Upper lobe of left lung (tissue), 6 donors: ENCODE data around the gene NIN. TPM values are rescaled to one million over a fixed set of nuclear protein-coding genes. Genes with fewer than 3 reads are reported as not detected.

Source experiments
- ATAC-seq, 2 donors: fragments of 200-7000 bp; cut with Tn5 transposase; one replicate each; pipeline ENCODE4 v1.9.1; 2022; ENCODE audit warnings: mild to moderate bottlenecking in 2 of 2, moderate library complexity in 2 of 2; ENCODE audit not compliant: low FRiP score in 2 of 2
- DNase-seq, 2 donors: peaks; one replicate each; pipeline ENCODE4 v3.0.0-alpha.2; 2019 to 2020
- H3K27ac ChIP-seq, 4 donors: fragments of 200-600 bp; sonication (generic); one replicate each; pipeline ENCODE4 v1.5.1; 2016 to 2019
- H3K27me3 ChIP-seq, 4 donors: fragments of 200-600 bp; sonication (generic); one replicate each; pipeline ENCODE4 v1.5.1; 2017 to 2019
- H3K36me3 ChIP-seq, 4 donors: fragments of 200-600 bp; sonication (generic); one replicate each; pipeline ENCODE4 v1.5.1; 2016 to 2019
- H3K4me1 ChIP-seq, 4 donors: fragments of 200-600 bp; sonication (generic); one replicate each; pipeline ENCODE4 v1.5.1; 2018 to 2019
- H3K4me3 ChIP-seq, 4 donors: fragments of 200-600 bp; sonication (generic); one replicate each; pipeline ENCODE4 v1.5.1; 2017 to 2019; ENCODE audit warnings: mild to moderate bottlenecking in 2 of 4, moderate library complexity in 1 of 4
- H3K9me3 ChIP-seq, 4 donors: fragments of 200-600 bp; sonication (generic); one replicate each; pipeline ENCODE4 v1.5.1; 2018 to 2019
- EP300 ChIP-seq, 4 donors: sonication (generic); formaldehyde crosslinking; IDR thresholded peaks; one replicate each; pipeline ENCODE4 v1.5.1; 2017; ENCODE audit warnings: antibody characterized with exemption in 4 of 4, control low read depth in 2 of 4
- POLR2A ChIP-seq, 4 donors: fragments of 450-650 bp; IDR thresholded peaks; one replicate each; pipeline ENCODE4 v1.5.1; 2016 to 2017; ENCODE audit warnings: antibody characterized with exemption in 4 of 4, mild to moderate bottlenecking in 2 of 4
- POLR2AphosphoS5 ChIP-seq, 2 donors: sonication (generic); formaldehyde crosslinking; IDR thresholded peaks; one replicate each; pipeline ENCODE4 v1.5.1; 2017; ENCODE audit warnings: antibody characterized with exemption in 2 of 2
- WGBS, 2 donors: methylation state at CpG; one replicate each; pipeline ENCODE4 v1.1.5; 2017 to 2018; 5-methylcytosine and 5-hydroxymethylcytosine counted together
- total RNA-seq, 6 donors: library from RNA; depleted of rRNA in 4 of 6; stranded (reverse); fragments of >200 nt in 4 of 6; gene quantifications; one replicate each; pipeline versions ENCODE4 v1.1.0 to v1.2.1, GENCODE V29; 2016 to 2021
- TF ChIP-seq, protein P1 (sequence below), 6 experiments: fragments of 450-650 bp in 4 of 6; fragments of 200-600 bp in 2 of 6; sonication (generic) in 2 of 6; IDR thresholded peaks; one replicate each; pipeline ENCODE4 v1.5.1; 2016 to 2019; ENCODE audit warnings: antibody characterized with exemption in 6 of 6
- donor health status: DM: no; HTN: no; CAD: no; lungs with moderate emphysema.
- donor health status: DM: no; HTN: yes; CAD: no; lungs with severe emphysema.

NIN gene
- total RNA-seq, 6 donors from 2014 or later: 24.8 to 50.3 (median 42.2) TPM

GRCh38 chr14:50795909-50796308 is 35.1 kb downstream of the NIN start:
- peaks cover 0 to 20% (median 4%) of the 10 kb centered on the region in 4 donors for H3K36me3 ChIP-seq
- H3K4me3 ChIP-seq: no peak overlapping the region
- TF ChIP-seq, protein P1, sequence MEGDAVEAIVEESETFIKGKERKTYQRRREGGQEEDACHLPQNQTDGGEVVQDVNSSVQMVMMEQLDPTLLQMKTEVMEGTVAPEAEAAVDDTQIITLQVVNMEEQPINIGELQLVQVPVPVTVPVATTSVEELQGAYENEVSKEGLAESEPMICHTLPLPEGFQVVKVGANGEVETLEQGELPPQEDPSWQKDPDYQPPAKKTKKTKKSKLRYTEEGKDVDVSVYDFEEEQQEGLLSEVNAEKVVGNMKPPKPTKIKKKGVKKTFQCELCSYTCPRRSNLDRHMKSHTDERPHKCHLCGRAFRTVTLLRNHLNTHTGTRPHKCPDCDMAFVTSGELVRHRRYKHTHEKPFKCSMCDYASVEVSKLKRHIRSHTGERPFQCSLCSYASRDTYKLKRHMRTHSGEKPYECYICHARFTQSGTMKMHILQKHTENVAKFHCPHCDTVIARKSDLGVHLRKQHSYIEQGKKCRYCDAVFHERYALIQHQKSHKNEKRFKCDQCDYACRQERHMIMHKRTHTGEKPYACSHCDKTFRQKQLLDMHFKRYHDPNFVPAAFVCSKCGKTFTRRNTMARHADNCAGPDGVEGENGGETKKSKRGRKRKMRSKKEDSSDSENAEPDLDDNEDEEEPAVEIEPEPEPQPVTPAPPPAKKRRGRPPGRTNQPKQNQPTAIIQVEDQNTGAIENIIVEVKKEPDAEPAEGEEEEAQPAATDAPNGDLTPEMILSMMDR (IDR thresholded peaks at IDR 0.05): no peak
- TF ChIP-seq EP300 (IDR thresholded peaks at IDR 0.05) (no peak), POLR2A (IDR thresholded peaks at IDR 0.05) (no peak), POLR2AphosphoS5 (IDR thresholded peaks at IDR 0.05) (no peak)
- DNase-seq: no peak
- H3K27me3 ChIP-seq: no peaks in the 10 kb centered on the region
- H3K9me3 ChIP-seq: no peaks in the 10 kb centered on the region
- 87 to 94% methylated on average over 3 of the region's 3 CpGs for WGBS, 2 donors
- H3K27ac ChIP-seq: no peak overlapping the region
- ATAC-seq: no peak
- H3K4me1 ChIP-seq: no peaks in the 10 kb centered on the region

DNA sequence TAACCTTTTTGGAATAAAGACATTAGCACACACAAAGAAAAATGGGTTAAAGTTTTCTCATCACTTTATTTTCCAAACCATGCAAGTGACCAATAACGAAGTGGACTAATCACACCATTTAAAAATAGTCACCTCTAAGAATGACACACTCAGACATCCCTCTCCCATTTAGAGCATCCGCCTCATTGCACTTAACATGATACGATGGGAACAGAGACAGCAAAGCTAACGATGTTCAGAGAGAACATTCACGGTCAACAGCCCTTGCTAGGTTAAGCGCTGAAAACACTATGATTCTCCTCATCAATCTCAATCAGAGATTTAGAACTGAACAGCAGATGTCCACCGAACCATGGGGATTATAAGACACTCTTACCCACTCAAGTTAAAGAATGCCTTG is 35.8 kb downstream of the NIN start:
- H3K27ac ChIP-seq: no peak overlapping the region
- ATAC-seq (no peak), DNase-seq (no peak)
- H3K27me3 ChIP-seq: no peaks in the 10 kb centered on the region
- no peaks in the 10 kb centered on the region for H3K4me1 ChIP-seq
- H3K4me3 ChIP-seq: no peak overlapping the region
- H3K36me3 ChIP-seq: peaks cover 0 to 27% (median 6%) of the 10 kb centered on the region in 4 donors
- no peaks in the 10 kb centered on the region for H3K9me3 ChIP-seq
- TF ChIP-seq POLR2A (IDR thresholded peaks at IDR 0.05) (no peak), POLR2AphosphoS5 (IDR thresholded peaks at IDR 0.05) (no peak), EP300 (IDR thresholded peaks at IDR 0.05) (no peak)
- TF ChIP-seq, protein P1 (IDR thresholded peaks at IDR 0.05): no peak
- WGBS, 2 donors: 93 to 95% methylated on average over 7 of the region's 7 CpGs

- no peak overlapping the region for H3K4me3 ChIP-seq
- no peaks in the 10 kb centered on the region for H3K9me3 ChIP-seq
- DNase-seq (no peak), ATAC-seq (no peak)
- WGBS, 2 donors: 81 to 82% methylated on average over 8 of the region's 8 CpGs
- H3K27ac ChIP-seq: no peak overlapping the region
- no peaks in the 10 kb centered on the region for H3K4me1 ChIP-seq
- peaks cover 0 to 33% (median 7%) of the 10 kb centered on the region in 4 donors for H3K36me3 ChIP-seq
- TF ChIP-seq, protein P1 (IDR thresholded peaks at IDR 0.05): no peak
- TF ChIP-seq POLR2AphosphoS5 (IDR thresholded peaks at IDR 0.05) (no peak), POLR2A (IDR thresholded peaks at IDR 0.05) (no peak), EP300 (IDR thresholded peaks at IDR 0.05) (no peak)
- H3K27me3 ChIP-seq: no peaks in the 10 kb centered on the region
These were observed 36.8 kb downstream of the NIN start for GRCh38 chr14:50794068-50794645.

- Histone ChIP-seq H3K4me3 (no peak overlapping the region), H3K27me3 (no peaks in the 10 kb centered on the region), H3K36me3 (peaks cover 0 to 28% (median 7%) of the 10 kb centered on the region in 4 donors), H3K9me3 (no peaks in the 10 kb centered on the region), H3K4me1 (no peaks in the 10 kb centered on the region), H3K27ac (no peak overlapping the region)
- ATAC-seq (no peak), DNase-seq (no peak)
- 92 to 94% methylated on average over 14 of the region's 14 CpGs for WGBS, 2 donors
- no peak for TF ChIP-seq POLR2AphosphoS5 (IDR thresholded peaks at IDR 0.05)
- no peak for TF ChIP-seq EP300 (IDR thresholded peaks at IDR 0.05)
- TF ChIP-seq, protein P1 (IDR thresholded peaks at IDR 0.05): no peak
- no peak for TF ChIP-seq POLR2A (IDR thresholded peaks at IDR 0.05)
These were observed 38.3 kb downstream of the NIN start for GRCh38 chr14:50792634-50793068.

DNA sequence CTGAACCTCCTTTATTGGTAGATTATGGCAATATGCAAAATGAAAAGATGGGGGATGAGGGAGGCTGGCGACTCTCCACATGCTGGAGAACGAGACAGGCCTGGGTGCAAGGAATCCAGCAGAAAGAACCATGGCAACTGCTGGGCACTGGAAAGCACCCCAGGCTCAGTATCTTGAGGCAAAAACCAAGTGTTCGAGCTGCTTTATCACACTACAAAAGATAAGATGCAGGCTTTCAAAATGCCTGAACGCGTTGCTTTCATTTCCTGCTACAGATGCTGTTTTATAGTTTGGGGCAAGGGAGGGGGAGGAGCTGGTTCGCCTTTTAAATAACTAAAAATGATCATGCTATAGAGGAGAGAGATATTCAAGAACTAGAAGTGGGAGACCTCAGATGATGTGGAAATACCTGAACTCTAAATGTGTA is 38.9 kb downstream of the NIN start:
- no peak overlapping the region for H3K27ac ChIP-seq
- H3K36me3 ChIP-seq: peaks cover 0 to 28% (median 7%) of the 10 kb centered on the region in 4 donors
- H3K4me1 ChIP-seq: peaks cover 0 to 5% (median 0%) of the 10 kb centered on the region in 4 donors
- no peaks in the 10 kb centered on the region for H3K9me3 ChIP-seq
- WGBS, 2 donors: 77 to 79% methylated on average over 6 of the region's 6 CpGs
- H3K4me3 ChIP-seq: no peak overlapping the region
- no peak for TF ChIP-seq POLR2AphosphoS5 (IDR thresholded peaks at IDR 0.05)
- TF ChIP-seq, protein P1 (IDR thresholded peaks at IDR 0.05): no peak
- DNase-seq: no peak
- no peaks in the 10 kb centered on the region for H3K27me3 ChIP-seq
- no peak for ATAC-seq
